H9 (cell line): ENCODE measurements around the gene LMX1B. TPM values are rescaled to one million over a fixed set of nuclear protein-coding genes. Genes with fewer than 3 reads are reported as not detected.

Source experiments
- DNase-seq: peaks from one replicate; pipeline ENCODE4 v3.0.0-alpha.2; 2017
- H2AFZ ChIP-seq: one replicate; pipeline ENCODE4 v1.6.1; 2013; ENCODE audit warnings: mild to moderate bottlenecking, low read length, control low read depth, moderate library complexity
- H2AK5ac ChIP-seq: 2 replicates; pipeline ENCODE4 v1.6.1; 2013; ENCODE audit warnings: low read length, control low read depth, mixed read lengths; ENCODE audit not compliant: insufficient read length
- H2BK120ac ChIP-seq: one replicate; pipeline ENCODE4 v1.6.1; 2013; ENCODE audit warnings: low read depth, mild to moderate bottlenecking, low read length, control low read depth, inconsistent platforms; ENCODE audit not compliant: poor library complexity, severe bottlenecking
- H2BK12ac ChIP-seq: 2 replicates; pipeline ENCODE4 v1.6.1; 2013; ENCODE audit warnings: low read length, control low read depth, mixed read lengths, low read depth; ENCODE audit not compliant: insufficient read length
- H2BK15ac ChIP-seq: 2 replicates; pipeline ENCODE4 v1.6.1; 2013; ENCODE audit warnings: low read depth, low read length, control low read depth
- H2BK20ac ChIP-seq: one replicate; pipeline ENCODE4 v1.6.1; 2013; ENCODE audit warnings: low read depth, mild to moderate bottlenecking, low read length, control low read depth, inconsistent platforms; ENCODE audit not compliant: poor library complexity, severe bottlenecking
- H2BK5ac ChIP-seq: 2 replicates; pipeline ENCODE4 v1.6.1; 2013; ENCODE audit warnings: low read length, control low read depth, mixed read lengths; ENCODE audit not compliant: insufficient read length
- H3K14ac ChIP-seq: 2 replicates; pipeline ENCODE4 v1.6.1; 2013; ENCODE audit warnings: low read length, control low read depth; ENCODE audit not compliant: insufficient read depth
- H3K18ac ChIP-seq: 2 replicates; pipeline ENCODE4 v1.6.1; 2013; ENCODE audit warnings: low read depth, mild to moderate bottlenecking, mixed read lengths, low read length, control low read depth; ENCODE audit not compliant: insufficient read length
- H3K23ac ChIP-seq: 2 replicates; pipeline ENCODE4 v1.6.1; 2013; ENCODE audit warnings: low read length, control low read depth, mixed read lengths, low read depth; ENCODE audit not compliant: insufficient read length
- H3K23me2 ChIP-seq: 2 replicates; pipeline ENCODE4 v1.6.1; 2013; ENCODE audit warnings: low read depth, mild to moderate bottlenecking, mixed read lengths, low read length, control low read depth; ENCODE audit not compliant: insufficient read length, poor library complexity, severe bottlenecking
- H3K27ac ChIP-seq: 2 replicates; pipeline ENCODE4 v1.5.1; 2013; ENCODE audit warnings: low read length, control low read depth, mixed read lengths, low read depth; ENCODE audit not compliant: insufficient read length
- H3K27me3 ChIP-seq: 2 replicates; pipeline ENCODE4 v1.6.1; 2013; ENCODE audit warnings: low read length, control low read depth, inconsistent platforms; ENCODE audit not compliant: insufficient read depth
- H3K4ac ChIP-seq: 2 replicates; pipeline ENCODE4 v1.6.1; 2013; ENCODE audit warnings: low read depth, mild to moderate bottlenecking, control low read depth, inconsistent platforms, low read length, moderate library complexity
- H3K4me1 ChIP-seq: 2 replicates; pipeline ENCODE4 v1.6.1; 2013; ENCODE audit warnings: low read length, control low read depth, inconsistent platforms; ENCODE audit not compliant: insufficient read depth
- H3K4me2 ChIP-seq: 2 replicates; pipeline ENCODE4 v1.6.1; 2013; ENCODE audit warnings: low read length, control low read depth, mixed read lengths; ENCODE audit not compliant: insufficient read length, insufficient read depth
- H3K56ac ChIP-seq: 2 replicates; pipeline ENCODE4 v1.6.1; 2013; ENCODE audit warnings: low read depth, mild to moderate bottlenecking, mixed read lengths, low read length, control low read depth; ENCODE audit not compliant: insufficient read length
- H3K79me1 ChIP-seq: 2 replicates; pipeline ENCODE4 v1.6.1; 2013; ENCODE audit warnings: low read depth, mild to moderate bottlenecking, moderate library complexity, low read length, control low read depth, inconsistent platforms; ENCODE audit not compliant: insufficient read depth, poor library complexity, severe bottlenecking
- H3K79me2 ChIP-seq: 2 replicates; pipeline ENCODE4 v1.6.1; 2013; ENCODE audit warnings: low read length, control low read depth, inconsistent platforms; ENCODE audit not compliant: insufficient read depth
- H3K9ac ChIP-seq: 2 replicates; pipeline ENCODE4 v1.6.1; 2013; ENCODE audit warnings: low read length, control low read depth, mixed read lengths; ENCODE audit not compliant: insufficient read length; ENCODE audit errors: extremely low read depth
- H3K9me3 ChIP-seq: one replicate; pipeline ENCODE4 v1.6.1; 2013; ENCODE audit warnings: low read depth, low read length, inconsistent platforms; ENCODE audit not compliant: control insufficient read depth
- H3T11ph ChIP-seq: one replicate; pipeline ENCODE4 v1.6.1; 2013; ENCODE audit warnings: mild to moderate bottlenecking, low read length, control low read depth, inconsistent platforms
- H4K20me1 ChIP-seq: one replicate; pipeline ENCODE4 v1.6.1; 2013; ENCODE audit not compliant: control insufficient read depth, insufficient read length, insufficient read depth
- H4K5ac ChIP-seq: 2 replicates; pipeline ENCODE4 v1.6.1; 2013; ENCODE audit warnings: low read depth, mild to moderate bottlenecking, mixed read lengths, low read length, control low read depth; ENCODE audit not compliant: insufficient read length
- H4K8ac ChIP-seq: replicated peaks from 2 replicates; pipeline ENCODE4 v1.6.1; 2013; ENCODE audit warnings: low read length, control low read depth, mixed read lengths, low read depth; ENCODE audit not compliant: insufficient read length
- H4K91ac ChIP-seq: 2 replicates; pipeline ENCODE4 v1.6.1; 2013; ENCODE audit warnings: low read depth, mild to moderate bottlenecking, moderate library complexity, mixed read lengths, low read length, control low read depth; ENCODE audit not compliant: insufficient read length
- H3K27ac Mint-ChIP-seq, 3 experiments: 2 replicates in 2 of 3; 3 replicates in 1 of 3; pipeline ENCODE4 v1.8.0; 2020 to 2021; ENCODE audit warnings: mixed read lengths in 3 of 3, mild to moderate bottlenecking in 1 of 3, moderate library complexity in 1 of 3
- H3K27me3 Mint-ChIP-seq: 2 replicates; pipeline ENCODE4 v1.8.0; 2021; ENCODE audit warnings: low read depth, mild to moderate bottlenecking, moderate library complexity, mixed read lengths
- H3K36me3 Mint-ChIP-seq, 3 experiments: 2 replicates in 2 of 3; 3 replicates in 1 of 3; pipeline ENCODE4 v1.8.0; 2020 to 2021; ENCODE audit warnings: low read depth in 3 of 3, mixed read lengths in 3 of 3; ENCODE audit not compliant: insufficient read depth in 1 of 3
- H3K4me1 Mint-ChIP-seq, 2 experiments: 2 replicates each; pipeline ENCODE4 v1.8.0; 2020; ENCODE audit warnings: mixed read lengths in 2 of 2
- H3K4me3 Mint-ChIP-seq, 2 experiments: 2 replicates in 1 of 2; 3 replicates in 1 of 2; pipeline ENCODE4 v1.8.0; 2020 to 2021; ENCODE audit warnings: mild to moderate bottlenecking in 2 of 2, mixed read lengths in 2 of 2, moderate library complexity in 1 of 2
- H3K9me3 Mint-ChIP-seq, 2 experiments: 2 replicates in 1 of 2; 3 replicates in 1 of 2; pipeline ENCODE4 v1.8.0; 2020; ENCODE audit warnings: mild to moderate bottlenecking in 2 of 2, mixed read lengths in 2 of 2, moderate library complexity in 1 of 2
- CTCF ChIP-seq: fragments of 200-600 bp; sonication (generic); conservative IDR thresholded peaks from 3 replicates; pipeline ENCODE4 v1.8.0; 2021; ENCODE audit warnings: antibody characterized with exemption, mild to moderate bottlenecking
- WGBS: extraction: QIAGEN DNeasy Blood & Tissue Kit; methylation state at CpG from one replicate; pipeline ENCODE4 v1.1.7; 2013; ENCODE audit warnings: missing lambda C conversion rate, low lambda C conversion rate, mixed read lengths; ENCODE audit not compliant: insufficient read length; ENCODE audit errors: extremely low coverage; 5-methylcytosine and 5-hydroxymethylcytosine counted together
- total RNA-seq: library from RNA; stranded (reverse); gene quantifications from 2 replicates; pipeline ENCODE4 v1.2.1, GENCODE V29; 2021

LMX1B gene
- total RNA-seq, 1 experiment from 2014 or later: 0.85 TPM

- Histone ChIP-seq H3K56ac (no peak overlapping the region), H4K5ac (no peak overlapping the region), H4K91ac (no peak overlapping the region), H3K9ac (no peak overlapping the region), H3K27ac (no peak overlapping the region), H4K8ac (no peak overlapping the region), H4K20me1 (peaks cover 3% of the 10 kb centered on the region), H3K23ac (no peak overlapping the region), H3K14ac (0 out of 2 replicates have a peak overlapping the region, but pooled peaks have one; percentile 66), H3K9me3 (no peaks in the 10 kb centered on the region), H2BK20ac (no peak overlapping the region), H2BK120ac (no peak overlapping the region), H3K18ac (no peak overlapping the region), H3K4ac (no peak overlapping the region), H2AFZ (no peak overlapping the region), H3K27me3 (peaks cover 9% of the 10 kb centered on the region; the same call in 1 of the 2 replicates), H2BK15ac (no peak overlapping the region), H3K4me1 (peaks cover 24% of the 10 kb centered on the region; the same call in 1 of the 2 replicates), H3K79me1 (no peaks in the 10 kb centered on the region), H3T11ph (no peak overlapping the region), H3K79me2 (no peaks in the 10 kb centered on the region), H2BK5ac (no peak overlapping the region), H3K4me2 (no peak overlapping the region), H2AK5ac (no peak overlapping the region), H2BK12ac (no peak overlapping the region), H3K23me2 (peaks cover 7% of the 10 kb centered on the region)
- no peak for DNase-seq
- no peak overlapping the region for H3K4me3 Mint-ChIP-seq
- no peak overlapping the region; a peak in 1 of 7 replicates for H3K27ac Mint-ChIP-seq
- H3K4me1 Mint-ChIP-seq: peaks cover 38 to 51% of the 10 kb centered on the region in 2 experiments
- no peaks in the 10 kb centered on the region; a peak in 1 of 5 replicates for H3K9me3 Mint-ChIP-seq
- H3K27me3 Mint-ChIP-seq: peaks cover 60% of the 10 kb centered on the region
- TF ChIP-seq CTCF: no peak
- WGBS: no CpG with 5 or more reads among the region's 18 CpGs
- H3K36me3 Mint-ChIP-seq: no peaks in the 10 kb centered on the region; a peak in 1 of 7 replicates
Observed at GRCh38 chr9:126672634-126673284, 59.0 kb downstream of the LMX1B start.
